Ascending aorta (tissue), 2 donors: ENCODE measurements around the gene USP48. TPM values are rescaled to one million over a fixed set of nuclear protein-coding genes. Genes with fewer than 3 reads are reported as not detected.
"Not testable (repeated sequence)": the region's sequence is repeated elsewhere in the genome, so short reads cannot be mapped to it uniquely, and the experiment has no call there.

ENCODE experiments used
- DNase-seq, 2 donors: peaks; one replicate each; pipeline ENCODE4 v3.0.0-alpha.2; 2019; ENCODE audit warnings: low spot score in 2 of 2
- H3K27ac ChIP-seq, 2 donors: fragments of 200-600 bp; sonication (generic); one replicate each; pipeline ENCODE4 v1.5.1; 2016 to 2017; ENCODE audit warnings: mild to moderate bottlenecking in 1 of 2
- H3K27me3 ChIP-seq: fragments of 200-600 bp; sonication (generic); one replicate; pipeline ENCODE4 v1.5.1; 2017
- H3K36me3 ChIP-seq, 2 donors: fragments of 200-600 bp; sonication (generic); one replicate each; pipeline ENCODE4 v1.5.1; 2016
- H3K4me1 ChIP-seq, 2 donors: fragments of 200-600 bp; sonication (generic); one replicate each; pipeline ENCODE4 v1.5.1; 2016 to 2017; ENCODE audit warnings: mild to moderate bottlenecking in 1 of 2
- H3K4me3 ChIP-seq, 2 donors: fragments of 200-600 bp; sonication (generic); one replicate each; pipeline ENCODE4 v1.5.1; 2016 to 2017; ENCODE audit warnings: mild to moderate bottlenecking in 1 of 2
- H3K9me3 ChIP-seq, 2 donors: fragments of 200-600 bp; sonication (generic); one replicate each; pipeline ENCODE4 v1.5.1; 2016
- intact Hi-C: fragments of 100-400 bp; cut with DNase I; formaldehyde crosslinking; loops from one replicate; pipeline ENCODE4 v1.15.1; 2023
- total RNA-seq: library from RNA; depleted of rRNA; stranded (reverse); fragments of >200 nt; gene quantifications from one replicate; pipeline ENCODE4 v1.1.0, GENCODE V29; 2016
- TF ChIP-seq, protein P1 (sequence below), 3 experiments: fragments of 200-600 bp in 2 of 3; fragments of 450-650 bp in 1 of 3; sonication (generic) in 2 of 3; IDR thresholded peaks; one replicate each; pipeline ENCODE4 v1.5.1; 2016 to 2019; ENCODE audit warnings: antibody characterized with exemption in 3 of 3, mild to moderate bottlenecking in 1 of 3, moderate library complexity in 1 of 3

The USP48 gene
- total RNA-seq, 1 donor from 2014 or later, result 41.3 TPM

DNA sequence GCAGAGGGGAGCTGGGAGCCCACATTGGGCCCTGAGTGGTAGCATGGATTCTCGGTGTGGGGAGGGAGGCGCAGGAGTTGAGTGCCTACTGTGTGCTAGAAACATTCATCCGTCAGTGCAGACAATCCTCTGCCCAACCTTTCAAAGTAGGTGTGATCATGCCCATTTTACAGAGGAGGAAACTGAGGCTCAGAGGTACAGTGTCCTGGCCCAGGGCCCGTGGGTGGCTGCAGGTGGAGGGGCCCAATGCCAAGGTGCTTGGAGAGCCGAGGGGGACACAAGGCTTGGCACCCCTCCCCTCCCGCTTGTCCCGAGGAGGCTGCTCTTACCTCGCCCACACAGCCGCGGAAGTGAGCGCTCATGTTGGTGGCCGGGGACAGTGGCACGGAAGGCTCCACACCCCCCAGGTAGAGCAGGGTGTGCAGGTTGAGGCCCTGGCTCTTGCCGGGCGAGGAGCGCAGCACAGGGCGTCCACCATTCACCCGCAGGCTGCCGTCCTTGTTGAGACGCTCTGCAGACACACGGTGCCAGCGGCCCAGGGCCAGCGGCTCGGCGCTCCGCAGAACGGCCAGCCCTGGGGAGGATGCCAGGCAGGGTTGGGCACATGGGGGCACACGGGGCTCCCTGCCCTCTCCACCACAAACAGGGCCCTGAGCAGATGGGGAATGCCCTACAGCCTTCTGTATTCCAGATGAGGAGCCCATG, 45.7 kb upstream of the USP48 start:
- Histone ChIP-seq H3K4me3 (no peak overlapping the region), H3K36me3 (peaks cover 98 to 100% of the 10 kb centered on the region in 2 donors), H3K4me1 (no peaks in the 10 kb centered on the region), H3K27ac (no peak overlapping the region), H3K27me3 (no peaks in the 10 kb centered on the region), H3K9me3 (no peaks in the 10 kb centered on the region)
- intact Hi-C loops, result no loop called here
- TF ChIP-seq, protein P1, sequence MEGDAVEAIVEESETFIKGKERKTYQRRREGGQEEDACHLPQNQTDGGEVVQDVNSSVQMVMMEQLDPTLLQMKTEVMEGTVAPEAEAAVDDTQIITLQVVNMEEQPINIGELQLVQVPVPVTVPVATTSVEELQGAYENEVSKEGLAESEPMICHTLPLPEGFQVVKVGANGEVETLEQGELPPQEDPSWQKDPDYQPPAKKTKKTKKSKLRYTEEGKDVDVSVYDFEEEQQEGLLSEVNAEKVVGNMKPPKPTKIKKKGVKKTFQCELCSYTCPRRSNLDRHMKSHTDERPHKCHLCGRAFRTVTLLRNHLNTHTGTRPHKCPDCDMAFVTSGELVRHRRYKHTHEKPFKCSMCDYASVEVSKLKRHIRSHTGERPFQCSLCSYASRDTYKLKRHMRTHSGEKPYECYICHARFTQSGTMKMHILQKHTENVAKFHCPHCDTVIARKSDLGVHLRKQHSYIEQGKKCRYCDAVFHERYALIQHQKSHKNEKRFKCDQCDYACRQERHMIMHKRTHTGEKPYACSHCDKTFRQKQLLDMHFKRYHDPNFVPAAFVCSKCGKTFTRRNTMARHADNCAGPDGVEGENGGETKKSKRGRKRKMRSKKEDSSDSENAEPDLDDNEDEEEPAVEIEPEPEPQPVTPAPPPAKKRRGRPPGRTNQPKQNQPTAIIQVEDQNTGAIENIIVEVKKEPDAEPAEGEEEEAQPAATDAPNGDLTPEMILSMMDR (IDR thresholded peaks at IDR 0.05), result no peak
- no peak for DNase-seq

GRCh38 chr1:21828075-21828474, 45.1 kb upstream of the USP48 start:
- no peaks in the 10 kb centered on the region for H3K27me3 ChIP-seq
- intact Hi-C loops, result no loop called here
- H3K27ac ChIP-seq, result no peak overlapping the region
- H3K9me3 ChIP-seq, result no peaks in the 10 kb centered on the region
- peaks cover 98 to 100% of the 10 kb centered on the region in 2 donors for H3K36me3 ChIP-seq
- TF ChIP-seq, protein P1 (IDR thresholded peaks at IDR 0.05), result no peak
- H3K4me1 ChIP-seq, result no peaks in the 10 kb centered on the region
- H3K4me3 ChIP-seq, result no peak overlapping the region
- DNase-seq, result no peak

DNA sequence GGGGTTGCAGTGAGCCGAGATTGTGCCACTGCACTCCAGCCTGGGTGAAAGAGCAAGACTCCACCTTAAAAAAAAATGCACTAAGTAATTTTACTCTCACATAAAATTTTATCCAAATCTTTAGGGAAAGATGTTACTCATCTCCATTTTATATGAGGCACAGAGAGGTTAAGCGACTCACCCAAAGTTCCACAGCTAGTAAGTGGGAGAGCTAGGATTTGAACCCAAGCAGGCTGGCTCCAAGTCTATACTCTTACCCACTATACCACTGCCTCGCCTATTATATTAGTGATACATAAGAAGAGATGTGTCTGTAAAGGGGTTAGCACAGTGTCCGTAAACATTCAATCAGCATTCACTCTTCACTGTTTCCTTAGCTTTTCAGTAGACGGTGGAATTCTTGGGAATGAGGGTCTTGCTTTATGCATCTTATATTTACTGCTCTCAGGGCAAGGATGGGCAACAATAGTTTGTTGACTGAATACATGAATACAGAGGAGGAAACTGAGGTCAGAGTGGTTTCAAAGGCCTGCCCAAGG, 44.3 kb upstream of the USP48 start:
- H3K27ac ChIP-seq, result no peak overlapping the region
- peaks cover 98 to 100% of the 10 kb centered on the region in 2 donors for H3K36me3 ChIP-seq
- no peak for DNase-seq
- H3K27me3 ChIP-seq, result no peaks in the 10 kb centered on the region
- H3K4me3 ChIP-seq, result no peak overlapping the region
- intact Hi-C loops, result no loop called here
- no peaks in the 10 kb centered on the region for H3K9me3 ChIP-seq
- H3K4me1 ChIP-seq, result no peaks in the 10 kb centered on the region
- TF ChIP-seq, protein P1 (IDR thresholded peaks at IDR 0.05), result no peak

GRCh38 chr1:21826694-21827093, 43.7 kb upstream of the USP48 start:
- H3K4me1 ChIP-seq, H3K4me3 ChIP-seq, H3K27ac ChIP-seq, intact Hi-C loops, DNase-seq, H3K27me3 ChIP-seq, H3K9me3 ChIP-seq: not testable (repeated sequence)
- H3K36me3 ChIP-seq, result peaks cover 93 to 100% of the 10 kb centered on the region in 2 donors

DNA sequence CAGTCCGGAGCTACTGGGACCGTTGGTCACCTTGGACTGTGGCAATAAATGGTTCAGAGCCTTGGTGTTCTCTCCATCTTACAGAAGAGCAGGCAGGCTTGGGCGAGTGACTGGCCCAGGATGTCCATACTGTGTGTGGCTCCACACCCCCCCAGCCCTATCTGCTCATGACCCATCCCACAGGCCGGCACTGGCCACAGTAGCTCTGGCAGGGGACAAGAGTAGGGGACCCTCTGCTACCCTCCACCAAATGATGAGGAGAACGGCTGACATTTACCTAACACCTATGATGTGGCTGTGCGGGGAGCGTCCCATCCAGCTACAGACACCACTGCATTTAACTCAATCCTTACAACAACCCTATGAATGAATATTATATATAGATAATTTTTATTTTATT, 42.4 kb upstream of the USP48 start:
- Histone ChIP-seq H3K4me1 (no peaks in the 10 kb centered on the region), H3K27ac (no peak overlapping the region), H3K27me3 (no peaks in the 10 kb centered on the region), H3K4me3 (no peak overlapping the region), H3K36me3 (peaks cover 90 to 99% of the 10 kb centered on the region in 2 donors), H3K9me3 (no peaks in the 10 kb centered on the region)
- DNase-seq, result no peak
- TF ChIP-seq, protein P1 (IDR thresholded peaks at IDR 0.05), result no peak
- intact Hi-C loops, result no loop called here

- TF ChIP-seq, protein P1 (IDR thresholded peaks at IDR 0.05), result no peak
- intact Hi-C loops, result no loop called here
- DNase-seq, result no peak
- peaks cover 86 to 95% of the 10 kb centered on the region in 2 donors for H3K36me3 ChIP-seq
- no peaks in the 10 kb centered on the region for H3K4me1 ChIP-seq
- no peaks in the 10 kb centered on the region for H3K27me3 ChIP-seq
- no peak overlapping the region for H3K4me3 ChIP-seq
- no peaks in the 10 kb centered on the region for H3K9me3 ChIP-seq
- no peak overlapping the region for H3K27ac ChIP-seq
Observed at GRCh38 chr1:21824926-21825325, 42.0 kb upstream of the USP48 start.
